Osteoblast (primary cell): Measurements from ENCODE around the gene DLG2. TPM values are rescaled to one million over a fixed set of nuclear protein-coding genes. Genes with fewer than 3 reads are reported as not detected.

Experiments
- DNase-seq: peaks from one replicate; pipeline ENCODE4 v3.0.0; 2011; ENCODE audit warnings: low spot score, mixed read lengths; ENCODE audit not compliant: insufficient read length; ENCODE audit errors: missing footprints
- H2AFZ ChIP-seq: 2 replicates; pipeline ENCODE4 v1.6.0; 2011; ENCODE audit warnings: mild to moderate bottlenecking, low read length
- H3K27ac ChIP-seq: 2 replicates; pipeline ENCODE4 v1.5.1; 2011; ENCODE audit warnings: mild to moderate bottlenecking, low read depth, low read length, moderate library complexity
- H3K27me3 ChIP-seq: 2 replicates; pipeline ENCODE4 v1.6.0; 2012; ENCODE audit warnings: mild to moderate bottlenecking, control low read depth, inconsistent platforms, low read length, moderate library complexity; ENCODE audit not compliant: insufficient read depth
- H3K36me3 ChIP-seq: 2 replicates; pipeline ENCODE4 v1.5.1; 2011; ENCODE audit warnings: mild to moderate bottlenecking, low read length, control low read depth, moderate library complexity; ENCODE audit not compliant: insufficient read depth
- H3K4me1 ChIP-seq: 2 replicates; pipeline ENCODE4 v1.5.1; 2011; ENCODE audit warnings: mild to moderate bottlenecking, low read length, control low read depth, moderate library complexity; ENCODE audit not compliant: insufficient read depth
- H3K4me2 ChIP-seq: 2 replicates; pipeline ENCODE4 v1.6.0; 2011; ENCODE audit warnings: mild to moderate bottlenecking, low read length; ENCODE audit not compliant: insufficient read depth
- H3K4me3 ChIP-seq: fragments of 200-600 bp; sonication (generic); 3 replicates; pipeline ENCODE4 v1.5.1; 2012; ENCODE audit warnings: mild to moderate bottlenecking, low read length, inconsistent platforms; ENCODE audit not compliant: insufficient read depth
- H3K79me2 ChIP-seq: 2 replicates; pipeline ENCODE4 v1.6.0; 2012; ENCODE audit warnings: mild to moderate bottlenecking, low read length, control low read depth, inconsistent platforms; ENCODE audit not compliant: insufficient read depth
- H3K9me3 ChIP-seq: 2 replicates; pipeline ENCODE4 v1.5.1; 2011; ENCODE audit warnings: low read depth, low read length, control low read depth
- H4K20me1 ChIP-seq: 2 replicates; pipeline ENCODE4 v1.6.0; 2012; ENCODE audit warnings: mild to moderate bottlenecking, low read length, control low read depth; ENCODE audit not compliant: insufficient read depth
- total RNA-seq: library from RNA; depleted of rRNA; stranded (reverse); fragments of >200 nt; gene quantifications from 2 replicates; pipeline ENCODE4 v1.2.3, GENCODE V29; 2012
- TF ChIP-seq, protein P1 (sequence below): IDR thresholded peaks from 2 replicates; pipeline ENCODE4 v1.5.1; 2011; ENCODE audit warnings: mild to moderate bottlenecking, low read depth, low read length, moderate library complexity; ENCODE audit errors: extremely low read depth

The DLG2 gene
- total RNA-seq, 1 donor: 3.3 TPM

DNA sequence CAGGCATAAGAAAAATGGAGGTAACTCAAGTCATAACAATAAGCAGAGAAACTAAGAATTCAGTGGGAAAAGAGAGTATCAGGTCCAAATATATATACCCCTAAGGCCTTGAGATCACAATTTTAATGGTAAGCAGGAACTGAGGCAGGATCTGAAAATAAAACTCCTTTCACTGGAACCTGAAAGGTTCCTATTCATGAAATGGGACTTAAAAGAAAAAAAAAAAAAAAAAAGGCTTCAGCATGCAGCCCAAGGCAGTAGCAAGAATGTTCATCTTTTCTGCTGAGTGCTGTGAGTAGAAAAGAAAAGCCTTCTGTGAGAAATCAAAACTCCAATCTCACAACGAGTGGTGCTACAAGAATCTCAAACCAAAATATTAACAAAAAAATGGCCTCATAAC lies 75.3 kb downstream of the DLG2 start:
- Histone ChIP-seq H3K27me3 (no peaks in the 10 kb centered on the region), H3K36me3 (no peaks in the 10 kb centered on the region), H3K4me2 (no peak overlapping the region), H3K4me1 (no peaks in the 10 kb centered on the region), H3K79me2 (no peaks in the 10 kb centered on the region), H3K9me3 (no peaks in the 10 kb centered on the region), H2AFZ (no peak overlapping the region), H3K4me3 (no peak overlapping the region), H3K27ac (no peak overlapping the region), H4K20me1 (no peaks in the 10 kb centered on the region)
- TF ChIP-seq, protein P1, sequence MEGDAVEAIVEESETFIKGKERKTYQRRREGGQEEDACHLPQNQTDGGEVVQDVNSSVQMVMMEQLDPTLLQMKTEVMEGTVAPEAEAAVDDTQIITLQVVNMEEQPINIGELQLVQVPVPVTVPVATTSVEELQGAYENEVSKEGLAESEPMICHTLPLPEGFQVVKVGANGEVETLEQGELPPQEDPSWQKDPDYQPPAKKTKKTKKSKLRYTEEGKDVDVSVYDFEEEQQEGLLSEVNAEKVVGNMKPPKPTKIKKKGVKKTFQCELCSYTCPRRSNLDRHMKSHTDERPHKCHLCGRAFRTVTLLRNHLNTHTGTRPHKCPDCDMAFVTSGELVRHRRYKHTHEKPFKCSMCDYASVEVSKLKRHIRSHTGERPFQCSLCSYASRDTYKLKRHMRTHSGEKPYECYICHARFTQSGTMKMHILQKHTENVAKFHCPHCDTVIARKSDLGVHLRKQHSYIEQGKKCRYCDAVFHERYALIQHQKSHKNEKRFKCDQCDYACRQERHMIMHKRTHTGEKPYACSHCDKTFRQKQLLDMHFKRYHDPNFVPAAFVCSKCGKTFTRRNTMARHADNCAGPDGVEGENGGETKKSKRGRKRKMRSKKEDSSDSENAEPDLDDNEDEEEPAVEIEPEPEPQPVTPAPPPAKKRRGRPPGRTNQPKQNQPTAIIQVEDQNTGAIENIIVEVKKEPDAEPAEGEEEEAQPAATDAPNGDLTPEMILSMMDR: no peak
- no peak for DNase-seq

DNA sequence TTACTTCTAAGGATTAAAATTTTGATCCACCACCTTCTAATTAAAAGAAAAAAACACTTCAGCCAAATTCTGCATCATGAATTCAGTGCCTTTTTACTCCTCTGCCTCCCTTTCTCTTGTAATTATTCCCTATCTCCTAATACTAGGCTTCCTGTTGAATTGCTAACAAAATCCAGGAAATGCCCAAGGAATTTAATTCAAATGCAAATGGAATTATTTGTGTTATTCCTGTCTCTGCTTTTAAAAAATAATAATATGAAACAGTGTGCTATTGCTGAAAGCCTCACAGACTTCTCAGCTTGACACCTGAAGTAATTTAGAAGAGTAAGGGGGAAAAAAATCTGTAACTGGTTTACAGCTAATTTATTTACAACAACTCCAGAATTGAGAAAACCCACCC lies 85.5 kb downstream of the DLG2 start:
- Histone ChIP-seq H3K27ac (no peak overlapping the region), H3K9me3 (no peaks in the 10 kb centered on the region), H3K4me1 (no peaks in the 10 kb centered on the region), H4K20me1 (no peaks in the 10 kb centered on the region), H3K36me3 (no peaks in the 10 kb centered on the region), H2AFZ (no peak overlapping the region), H3K79me2 (no peaks in the 10 kb centered on the region), H3K4me3 (no peak overlapping the region), H3K27me3 (no peaks in the 10 kb centered on the region), H3K4me2 (no peak overlapping the region)
- no peak for DNase-seq
- TF ChIP-seq, protein P1: no peak

DNA sequence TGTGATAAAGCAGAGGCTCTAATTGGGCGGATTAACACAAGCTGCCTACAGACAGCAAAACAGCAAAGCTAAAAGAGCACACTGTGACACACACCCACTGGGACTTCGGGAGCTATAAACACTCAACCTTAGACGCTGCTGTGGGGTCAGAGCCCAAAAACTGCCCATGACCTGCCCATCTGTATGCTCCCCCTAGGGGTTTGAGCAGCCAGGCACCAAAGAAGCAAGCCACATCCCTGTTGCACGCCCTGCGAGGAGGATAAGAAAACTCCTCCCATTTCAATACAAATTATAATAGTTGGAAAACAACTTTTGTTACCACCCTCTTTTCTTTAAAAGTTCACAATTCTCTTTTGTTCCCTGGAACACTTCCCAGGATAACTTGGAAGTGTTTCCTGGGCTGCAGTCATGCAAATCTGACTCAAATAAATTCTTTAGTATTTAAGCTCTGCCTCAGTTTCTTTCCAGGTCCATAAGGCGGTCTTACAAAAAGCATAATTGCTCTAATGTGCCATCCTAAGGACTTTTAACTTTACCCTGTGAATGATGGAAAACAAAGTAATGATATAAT lies 86.4 kb downstream of the DLG2 start:
- DNase-seq: no peak
- H3K27ac ChIP-seq: no peak overlapping the region
- no peak overlapping the region for H3K4me3 ChIP-seq
- TF ChIP-seq, protein P1: no peak
- H3K36me3 ChIP-seq: no peaks in the 10 kb centered on the region
- H3K79me2 ChIP-seq: no peaks in the 10 kb centered on the region
- H3K4me1 ChIP-seq: no peaks in the 10 kb centered on the region
- no peaks in the 10 kb centered on the region for H3K9me3 ChIP-seq
- no peak overlapping the region for H2AFZ ChIP-seq
- H3K4me2 ChIP-seq: no peak overlapping the region
- no peaks in the 10 kb centered on the region for H4K20me1 ChIP-seq
- H3K27me3 ChIP-seq: no peaks in the 10 kb centered on the region

DNA sequence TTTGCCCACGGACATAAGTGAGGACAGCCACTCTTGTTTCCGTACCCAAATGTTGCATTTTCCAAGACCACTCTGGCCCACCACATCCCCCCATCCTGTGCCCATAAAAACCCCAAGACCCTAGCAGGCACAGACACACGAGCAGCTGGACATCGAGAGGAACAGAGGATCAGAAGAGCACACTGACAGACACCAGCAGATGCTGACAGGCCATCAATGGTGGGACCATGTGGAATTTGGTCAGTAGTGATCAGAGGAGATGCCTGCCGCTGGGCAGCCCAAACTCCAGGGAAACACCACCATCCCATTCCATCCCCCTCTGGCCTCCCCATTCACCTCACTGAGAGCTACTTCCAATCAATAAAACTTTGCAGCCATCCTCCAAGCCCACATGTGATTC lies 87.0 kb downstream of the DLG2 start:
- no peaks in the 10 kb centered on the region for H3K36me3 ChIP-seq
- H3K9me3 ChIP-seq: no peaks in the 10 kb centered on the region
- H4K20me1 ChIP-seq: no peaks in the 10 kb centered on the region
- no peak overlapping the region for H2AFZ ChIP-seq
- TF ChIP-seq, protein P1: no peak
- H3K4me2 ChIP-seq: no peak overlapping the region
- no peak for DNase-seq
- no peaks in the 10 kb centered on the region for H3K27me3 ChIP-seq
- no peak overlapping the region for H3K4me3 ChIP-seq
- no peaks in the 10 kb centered on the region for H3K79me2 ChIP-seq
- H3K4me1 ChIP-seq: no peaks in the 10 kb centered on the region
- no peak overlapping the region for H3K27ac ChIP-seq
